ENCODE data around the gene COL18A1. TPM values are rescaled to one million over a fixed set of nuclear protein-coding genes. Genes with fewer than 3 reads are reported as not detected.

The COL18A1 gene
- total RNA-seq, 1 donor from 2014 or later = 61.1 TPM

GRCh38 chr21:45461369-45461750 lies 56.4 kb downstream of the COL18A1 start:
- TF ChIP-seq, protein P1, sequence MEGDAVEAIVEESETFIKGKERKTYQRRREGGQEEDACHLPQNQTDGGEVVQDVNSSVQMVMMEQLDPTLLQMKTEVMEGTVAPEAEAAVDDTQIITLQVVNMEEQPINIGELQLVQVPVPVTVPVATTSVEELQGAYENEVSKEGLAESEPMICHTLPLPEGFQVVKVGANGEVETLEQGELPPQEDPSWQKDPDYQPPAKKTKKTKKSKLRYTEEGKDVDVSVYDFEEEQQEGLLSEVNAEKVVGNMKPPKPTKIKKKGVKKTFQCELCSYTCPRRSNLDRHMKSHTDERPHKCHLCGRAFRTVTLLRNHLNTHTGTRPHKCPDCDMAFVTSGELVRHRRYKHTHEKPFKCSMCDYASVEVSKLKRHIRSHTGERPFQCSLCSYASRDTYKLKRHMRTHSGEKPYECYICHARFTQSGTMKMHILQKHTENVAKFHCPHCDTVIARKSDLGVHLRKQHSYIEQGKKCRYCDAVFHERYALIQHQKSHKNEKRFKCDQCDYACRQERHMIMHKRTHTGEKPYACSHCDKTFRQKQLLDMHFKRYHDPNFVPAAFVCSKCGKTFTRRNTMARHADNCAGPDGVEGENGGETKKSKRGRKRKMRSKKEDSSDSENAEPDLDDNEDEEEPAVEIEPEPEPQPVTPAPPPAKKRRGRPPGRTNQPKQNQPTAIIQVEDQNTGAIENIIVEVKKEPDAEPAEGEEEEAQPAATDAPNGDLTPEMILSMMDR (IDR thresholded peaks at IDR 0.05; ENCODE audit: unreplicated experiment) = no peak
- H3K4me1 Mint-ChIP-seq (ENCODE audit: unreplicated experiment) = peaks cover 5% of the 10 kb centered on the region
- H3K4me3 Mint-ChIP-seq (ENCODE audit: unreplicated experiment) = no peak overlapping the region
- H3K36me3 Mint-ChIP-seq (ENCODE audit: low read depth, unreplicated experiment) = peaks cover 3% of the 10 kb centered on the region
- no peak overlapping the region for H3K27ac Mint-ChIP-seq (ENCODE audit: unreplicated experiment)
- DNase-seq (ENCODE audit: low spot score) = no peak
- peaks cover 8% of the 10 kb centered on the region for H3K27me3 Mint-ChIP-seq (ENCODE audit: unreplicated experiment)
- no peaks in the 10 kb centered on the region for H3K9me3 Mint-ChIP-seq (ENCODE audit: unreplicated experiment)

GRCh38 chr21:45461806-45462341 lies 56.9 kb downstream of the COL18A1 start:
- Mint-ChIP-seq H3K27ac (ENCODE audit: unreplicated experiment) (no peak overlapping the region), H3K36me3 (ENCODE audit: low read depth, unreplicated experiment) (peaks cover 3% of the 10 kb centered on the region), H3K4me3 (ENCODE audit: unreplicated experiment) (no peak overlapping the region), H3K27me3 (ENCODE audit: unreplicated experiment) (peaks cover 8% of the 10 kb centered on the region), H3K4me1 (ENCODE audit: unreplicated experiment) (peaks cover 5% of the 10 kb centered on the region), H3K9me3 (ENCODE audit: unreplicated experiment) (no peaks in the 10 kb centered on the region)
- DNase-seq (ENCODE audit: low spot score) = no peak
- TF ChIP-seq, protein P1 (IDR thresholded peaks at IDR 0.05; ENCODE audit: unreplicated experiment) = no peak

- Mint-ChIP-seq H3K27me3 (ENCODE audit: unreplicated experiment) (peaks cover 9% of the 10 kb centered on the region), H3K27ac (ENCODE audit: unreplicated experiment) (no peak overlapping the region), H3K4me1 (ENCODE audit: unreplicated experiment) (peaks cover 5% of the 10 kb centered on the region), H3K4me3 (ENCODE audit: unreplicated experiment) (no peak overlapping the region), H3K36me3 (ENCODE audit: low read depth, unreplicated experiment) (peaks cover 3% of the 10 kb centered on the region), H3K9me3 (ENCODE audit: unreplicated experiment) (no peaks in the 10 kb centered on the region)
- no peak for DNase-seq (ENCODE audit: low spot score)
- TF ChIP-seq, protein P1 (IDR thresholded peaks at IDR 0.05; ENCODE audit: unreplicated experiment) = no peak
Observed at GRCh38 chr21:45463871-45464270, 58.9 kb downstream of the COL18A1 start.

DNA sequence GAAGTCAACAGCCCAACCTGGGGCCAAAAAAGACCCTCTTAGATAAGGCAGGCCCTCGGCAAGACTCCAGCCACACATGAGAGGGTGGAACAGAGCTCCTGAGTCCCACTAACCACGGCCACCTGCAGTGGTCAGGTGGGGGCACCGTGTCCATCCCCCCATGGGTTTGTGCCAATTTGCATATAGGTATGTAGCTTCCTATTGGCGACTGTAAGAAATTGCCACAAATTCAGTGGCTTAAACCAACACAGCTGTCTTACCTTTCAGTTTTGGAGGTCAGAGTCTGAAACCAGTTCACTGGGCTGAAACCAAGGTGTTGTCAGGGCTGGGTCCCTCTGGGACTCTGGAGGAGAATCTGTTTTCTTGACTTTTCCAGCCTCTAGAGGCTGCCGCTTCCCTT lies 59.3 kb downstream of the COL18A1 start:
- TF ChIP-seq, protein P1 (IDR thresholded peaks at IDR 0.05; ENCODE audit: unreplicated experiment) = no peak
- Mint-ChIP-seq H3K4me3 (ENCODE audit: unreplicated experiment) (no peak overlapping the region), H3K4me1 (ENCODE audit: unreplicated experiment) (peaks cover 5% of the 10 kb centered on the region), H3K27me3 (ENCODE audit: unreplicated experiment) (peaks cover 9% of the 10 kb centered on the region), H3K27ac (ENCODE audit: unreplicated experiment) (no peak overlapping the region), H3K36me3 (ENCODE audit: low read depth, unreplicated experiment) (peaks cover 3% of the 10 kb centered on the region), H3K9me3 (ENCODE audit: unreplicated experiment) (no peaks in the 10 kb centered on the region)
- DNase-seq (ENCODE audit: low spot score) = no peak

GRCh38 chr21:45465105-45465504 lies 60.1 kb downstream of the COL18A1 start:
- Mint-ChIP-seq H3K27me3 (ENCODE audit: unreplicated experiment) (peaks cover 9% of the 10 kb centered on the region), H3K27ac (ENCODE audit: unreplicated experiment) (no peak overlapping the region), H3K4me1 (ENCODE audit: unreplicated experiment) (peaks cover 8% of the 10 kb centered on the region), H3K4me3 (ENCODE audit: unreplicated experiment) (peak overlapping the region; percentile 29), H3K36me3 (ENCODE audit: low read depth, unreplicated experiment) (peaks cover 6% of the 10 kb centered on the region), H3K9me3 (ENCODE audit: unreplicated experiment) (no peaks in the 10 kb centered on the region)
- TF ChIP-seq, protein P1 (IDR thresholded peaks at IDR 0.05; ENCODE audit: unreplicated experiment) = no peak
- no peak for DNase-seq (ENCODE audit: low spot score)

Data from endothelial cell (in vitro differentiated cells).